Activated CD4-positive, alpha-beta T cell treated with anti-CD3 and anti-CD28 coated beads, Interleukin-2, amount 50 U/mL, for 24 hours (primary cell): ENCODE measurements around the gene OXLD1.
A peak's percentile ranks its signal among the peaks of the same experiment; 100 is the strongest.

Experiments
- DNase-seq, 2 donors: peaks; one replicate each; pipeline ENCODE4 v3.0.0-alpha.2; 2020; ENCODE audit warnings: low read depth in 1 of 2, low spot score in 1 of 2

The OXLD1 gene

GRCh38 chr17:81655378-81656117 lies 10.9 kb downstream of the OXLD1 start:
- DNase-seq: no peak

- no peak for DNase-seq
These were observed 13.3 kb downstream of the OXLD1 start for GRCh38 chr17:81652906-81653771.

- no peak for DNase-seq
These were observed 14.7 kb downstream of the OXLD1 start for GRCh38 chr17:81651692-81652091.

GRCh38 chr17:81650951-81651350 lies 15.5 kb downstream of the OXLD1 start:
- DNase-seq: no peak

GRCh38 chr17:81648707-81649085 lies 17.7 kb downstream of the OXLD1 start:
- no peak for DNase-seq

GRCh38 chr17:81648013-81648706 lies 18.2 kb downstream of the OXLD1 start:
- DNase-seq: no peak

- no peak for DNase-seq
These were observed 18.8 kb downstream of the OXLD1 start for GRCh38 chr17:81647640-81648012.

GRCh38 chr17:81646869-81647600 lies 19.4 kb downstream of the OXLD1 start:
- no peak for DNase-seq

GRCh38 chr17:81644976-81645952 lies 21.1 kb downstream of the OXLD1 start:
- no peak for DNase-seq

GRCh38 chr17:81644496-81644895 lies 21.9 kb downstream of the OXLD1 start:
- DNase-seq: no peak

- no peak for DNase-seq
These were observed 24.4 kb downstream of the OXLD1 start for GRCh38 chr17:81641825-81642489.

GRCh38 chr17:81640011-81640410 lies 26.4 kb downstream of the OXLD1 start:
- no peak for DNase-seq

- DNase-seq: no peak
These were observed 27.7 kb downstream of the OXLD1 start for GRCh38 chr17:81638683-81639082.

GRCh38 chr17:81636505-81637288 lies 29.7 kb downstream of the OXLD1 start, which contains the start of the genes NPLOC4 and TSPAN10:
TSS of gene NPLOC4 (minus strand) at chr17:81637112. CDS start at chr17:81636930, 182 bp downstream.
TSS of gene TSPAN10 (plus strand) at chr17:81637196. CDS start at chr17:81642413, 5,217 bp downstream.
- peak; percentile 79 to 80 for DNase-seq

GRCh38 chr17:81635973-81636504 lies 30.4 kb downstream of the OXLD1 start:
- DNase-seq: no peak

GRCh38 chr17:81635431-81635830 lies 31.0 kb downstream of the OXLD1 start:
- DNase-seq: no peak

GRCh38 chr17:81631482-81631881 lies 34.9 kb downstream of the OXLD1 start:
- no peak for DNase-seq

- no peak for DNase-seq
These were observed 36.1 kb downstream of the OXLD1 start for GRCh38 chr17:81630274-81630673.
